ENCODE results near the gene COPG2.

The COPG2 gene

DNA sequence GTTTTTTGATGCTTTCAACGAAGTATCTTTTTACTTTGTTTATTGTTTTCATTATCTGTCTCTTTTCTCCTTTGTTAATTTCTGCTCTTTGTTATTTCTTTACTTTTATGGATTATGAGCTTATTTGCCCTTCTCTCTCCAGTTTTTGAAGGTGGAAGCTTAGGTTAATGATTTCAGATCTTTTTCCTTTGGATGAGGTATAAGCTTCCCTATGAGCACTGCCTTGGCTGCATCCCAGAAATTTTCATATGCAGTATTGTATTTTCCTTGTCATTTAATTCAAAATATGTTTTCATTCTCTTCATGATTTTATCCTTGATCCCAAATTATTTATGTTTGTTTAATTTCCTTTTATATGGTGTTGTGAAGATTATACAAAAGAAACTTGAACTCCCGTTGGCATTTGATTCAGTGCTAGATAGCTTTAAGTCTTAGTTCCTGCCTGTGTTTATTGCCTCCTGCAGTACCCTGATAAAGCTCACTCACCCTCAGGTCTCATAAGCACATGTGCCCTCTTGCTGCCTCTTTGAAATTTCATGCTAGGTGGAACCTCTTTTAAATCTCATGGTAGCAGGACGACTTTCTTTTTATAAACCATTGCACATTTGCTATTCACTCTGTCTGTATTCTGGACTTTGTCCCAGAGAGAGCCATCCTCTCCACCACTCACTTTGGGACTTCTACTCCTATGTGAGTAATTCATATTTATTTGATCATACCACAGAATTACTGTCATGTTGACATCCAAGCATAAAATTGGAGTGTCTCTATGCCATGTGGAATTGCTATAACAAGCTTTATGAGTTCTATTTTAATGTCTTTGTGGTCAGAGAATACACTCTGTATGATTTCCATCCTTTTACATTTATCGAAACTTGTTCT, 204.8 kb downstream of the COPG2 start:
- no peak for DNase-seq

DNA sequence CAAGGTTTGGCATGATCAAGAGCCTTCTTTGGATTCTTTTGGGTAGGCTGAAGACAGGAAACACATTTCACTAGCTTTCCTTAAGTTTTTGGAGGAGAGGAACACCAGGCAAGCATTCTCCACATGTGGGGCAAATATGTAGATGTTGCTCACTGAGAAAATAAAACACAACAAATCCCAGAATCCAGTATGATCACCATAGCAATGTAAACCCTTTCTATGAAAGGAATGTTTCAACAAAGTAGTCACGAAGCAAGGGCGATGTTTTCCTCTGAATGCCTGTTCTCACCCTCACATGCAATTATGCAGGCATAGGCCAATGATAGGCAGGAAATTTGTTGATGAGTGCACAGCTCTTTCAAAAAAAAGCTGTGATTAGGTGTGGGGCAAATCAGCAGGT, 207.3 kb downstream of the COPG2 start:
- no peak for DNase-seq

DNA sequence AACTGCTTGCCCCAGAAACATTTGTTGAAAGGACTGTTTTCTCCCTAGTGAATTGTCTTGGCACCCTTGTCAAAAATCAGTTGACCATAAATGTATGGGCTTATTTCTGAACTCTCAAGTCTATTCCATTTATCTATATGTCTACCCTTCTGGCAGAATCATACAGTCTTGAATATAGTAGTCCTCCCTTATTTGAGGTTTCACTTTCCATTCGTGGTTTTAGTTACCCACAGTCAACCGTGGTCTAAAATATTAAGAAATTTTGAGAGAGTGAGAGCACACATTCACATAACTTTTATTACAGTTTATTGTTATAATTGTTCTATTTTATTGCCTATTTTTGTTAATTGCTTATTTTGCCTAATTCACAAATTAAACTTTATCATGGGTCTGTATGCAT, 210.3 kb downstream of the COPG2 start:
- DNase-seq = peak; percentile 24 to 47 (median 40)

All from suppressor macrophage treated with lipopolysaccharide for 1 hour (primary cell).